ENCODE data around the gene EXOSC7.

EXOSC7 gene

DNA sequence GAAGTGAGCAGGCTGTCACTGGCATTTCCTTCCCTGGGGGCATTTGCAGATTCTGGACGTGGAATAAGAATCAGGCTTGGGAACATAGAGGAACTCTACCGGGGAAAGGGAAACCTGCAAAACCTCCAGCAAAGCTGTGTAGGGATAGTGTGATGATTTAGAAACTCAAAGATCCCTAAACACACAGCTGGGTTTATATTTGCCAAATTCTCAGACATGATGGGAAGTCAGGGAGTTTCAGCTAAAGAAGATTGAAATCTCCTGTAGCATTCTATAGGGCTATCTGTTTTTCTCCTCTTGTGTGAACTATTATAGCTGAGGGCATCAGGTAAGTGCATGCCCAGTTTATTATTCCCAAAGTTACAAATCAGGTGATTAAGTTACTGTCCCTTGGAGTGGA, 40.9 kb downstream of the EXOSC7 start:
- H3K4me3 ChIP-seq (ENCODE audit: low read depth, low read length) = no peak overlapping the region
- TF ChIP-seq, protein P1, sequence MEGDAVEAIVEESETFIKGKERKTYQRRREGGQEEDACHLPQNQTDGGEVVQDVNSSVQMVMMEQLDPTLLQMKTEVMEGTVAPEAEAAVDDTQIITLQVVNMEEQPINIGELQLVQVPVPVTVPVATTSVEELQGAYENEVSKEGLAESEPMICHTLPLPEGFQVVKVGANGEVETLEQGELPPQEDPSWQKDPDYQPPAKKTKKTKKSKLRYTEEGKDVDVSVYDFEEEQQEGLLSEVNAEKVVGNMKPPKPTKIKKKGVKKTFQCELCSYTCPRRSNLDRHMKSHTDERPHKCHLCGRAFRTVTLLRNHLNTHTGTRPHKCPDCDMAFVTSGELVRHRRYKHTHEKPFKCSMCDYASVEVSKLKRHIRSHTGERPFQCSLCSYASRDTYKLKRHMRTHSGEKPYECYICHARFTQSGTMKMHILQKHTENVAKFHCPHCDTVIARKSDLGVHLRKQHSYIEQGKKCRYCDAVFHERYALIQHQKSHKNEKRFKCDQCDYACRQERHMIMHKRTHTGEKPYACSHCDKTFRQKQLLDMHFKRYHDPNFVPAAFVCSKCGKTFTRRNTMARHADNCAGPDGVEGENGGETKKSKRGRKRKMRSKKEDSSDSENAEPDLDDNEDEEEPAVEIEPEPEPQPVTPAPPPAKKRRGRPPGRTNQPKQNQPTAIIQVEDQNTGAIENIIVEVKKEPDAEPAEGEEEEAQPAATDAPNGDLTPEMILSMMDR (IDR thresholded peaks at IDR 0.05; ENCODE audit: insufficient read depth, low read length, missing control alignments) = no peak
- ChIA-PET POLR2A (no interaction called here), CTCF (interaction anchor here (1.1 kb wide), 1 partner anchor 18 kb away, joined by 3 read pairs; no protein-coding TSS in a partner anchor)
- no peak for DNase-seq (ENCODE audit: low read depth, low spot score)

DNA sequence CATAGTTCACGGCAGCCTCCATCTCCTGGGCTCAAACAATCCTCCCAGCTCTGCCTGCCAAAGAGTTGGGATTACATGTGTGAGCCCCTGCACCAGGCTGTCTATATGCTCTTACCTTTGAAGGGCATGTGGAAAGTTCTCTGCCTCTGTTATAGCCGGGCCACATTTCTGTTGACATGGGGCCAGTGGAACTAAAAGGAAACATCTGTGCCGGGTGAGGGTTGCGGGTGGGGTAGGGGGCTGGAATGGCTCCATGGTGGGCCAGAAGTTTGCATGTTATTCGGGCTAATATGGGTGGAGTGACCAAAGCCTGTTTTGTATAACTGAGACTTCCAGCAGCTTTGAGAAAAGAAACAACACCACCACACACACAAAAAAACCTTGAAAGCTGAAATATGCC, 41.8 kb downstream of the EXOSC7 start:
- no peak for DNase-seq (ENCODE audit: low read depth, low spot score)
- POLR2A ChIA-PET = no interaction called here
- CTCF ChIA-PET = interaction anchor here (1.1 kb wide), 1 partner anchor 17 kb away, joined by 3 read pairs; no protein-coding TSS in a partner anchor
- TF ChIP-seq, protein P1 (IDR thresholded peaks at IDR 0.05; ENCODE audit: insufficient read depth, low read length, missing control alignments) = no peak
- H3K4me3 ChIP-seq (ENCODE audit: low read depth, low read length) = no peak overlapping the region

DNA sequence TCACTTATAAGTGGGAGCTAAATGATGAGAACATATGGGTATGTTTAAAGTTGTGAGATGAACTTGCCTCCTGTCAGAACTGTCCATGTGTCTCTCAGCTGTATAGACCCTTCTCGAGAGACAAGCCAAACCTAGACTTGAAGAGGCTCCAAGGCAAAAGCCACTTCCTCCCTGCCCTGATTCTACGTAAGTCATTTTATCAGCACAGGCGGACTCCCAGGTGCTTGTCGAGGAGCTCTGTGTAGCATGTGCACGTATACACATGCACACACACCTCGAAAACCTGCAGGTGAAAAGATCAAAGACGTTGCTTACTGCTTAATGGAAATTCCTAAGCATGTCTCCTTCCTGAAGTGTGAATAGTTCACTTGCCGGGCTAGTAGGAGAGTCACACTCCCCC, 44.5 kb downstream of the EXOSC7 start:
- no peak for DNase-seq (ENCODE audit: low read depth, low spot score)
- TF ChIP-seq, protein P1 (IDR thresholded peaks at IDR 0.05; ENCODE audit: insufficient read depth, low read length, missing control alignments) = no peak
- no peak overlapping the region for H3K4me3 ChIP-seq (ENCODE audit: low read depth, low read length)
- POLR2A ChIA-PET = no interaction called here
- CTCF ChIA-PET = interaction anchor here (0.6 to 1.6 kb wide), 2 partner anchors 16 to 487 kb away, joined by 3 to 8 read pairs; no protein-coding TSS in a partner anchor

DNA sequence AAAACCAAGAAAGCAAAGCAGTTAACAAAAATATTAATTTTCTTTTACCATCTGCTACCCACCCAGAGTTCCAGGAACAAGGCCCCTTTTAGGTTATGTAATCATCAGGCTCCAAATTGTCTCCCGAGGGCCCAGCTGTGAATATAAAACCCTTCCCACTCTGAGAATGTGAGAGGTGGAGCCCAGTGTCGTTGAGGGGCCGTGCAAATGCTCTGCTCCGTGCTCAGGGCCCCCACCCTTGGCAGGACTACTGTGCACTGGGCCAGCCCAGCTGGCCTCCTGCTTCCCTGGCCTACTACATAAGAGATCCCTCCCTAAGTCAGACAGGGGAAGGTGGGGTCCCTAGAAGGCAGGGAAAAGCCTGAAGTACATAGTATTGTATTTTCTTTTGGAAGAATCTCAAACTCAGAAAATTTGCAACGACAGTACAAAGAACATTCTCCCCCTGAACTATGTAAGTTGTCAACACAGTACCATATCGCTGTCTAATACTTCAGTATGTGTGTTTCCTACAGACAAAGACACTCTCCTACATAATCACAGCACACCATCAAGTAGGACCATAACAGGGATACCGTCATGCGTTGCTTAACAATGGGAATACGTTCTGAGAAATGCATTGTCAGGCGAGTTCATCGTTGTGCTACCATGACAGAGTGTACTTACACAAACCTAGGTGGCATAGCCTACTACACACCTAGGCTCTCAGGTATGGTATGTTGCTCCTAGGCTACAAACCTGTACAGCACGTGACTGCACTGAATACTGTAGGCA, 45.7 kb downstream of the EXOSC7 start:
- ChIA-PET POLR2A (interaction anchor here (1.2 kb wide), 1 partner anchor 9 kb away, joined by 3 read pairs; no protein-coding TSS in a partner anchor), CTCF (interaction anchor here (1.2 to 1.6 kb wide), 3 partner anchors 15 to 16 kb away, joined by 4 to 8 read pairs (median 7); no protein-coding TSS in a partner anchor)
- TF ChIP-seq, protein P1 (IDR thresholded peaks at IDR 0.05; ENCODE audit: insufficient read depth, low read length, missing control alignments) = no peak
- DNase-seq (ENCODE audit: low read depth, low spot score) = no peak
- H3K4me3 ChIP-seq (ENCODE audit: low read depth, low read length) = no peak overlapping the region

DNA sequence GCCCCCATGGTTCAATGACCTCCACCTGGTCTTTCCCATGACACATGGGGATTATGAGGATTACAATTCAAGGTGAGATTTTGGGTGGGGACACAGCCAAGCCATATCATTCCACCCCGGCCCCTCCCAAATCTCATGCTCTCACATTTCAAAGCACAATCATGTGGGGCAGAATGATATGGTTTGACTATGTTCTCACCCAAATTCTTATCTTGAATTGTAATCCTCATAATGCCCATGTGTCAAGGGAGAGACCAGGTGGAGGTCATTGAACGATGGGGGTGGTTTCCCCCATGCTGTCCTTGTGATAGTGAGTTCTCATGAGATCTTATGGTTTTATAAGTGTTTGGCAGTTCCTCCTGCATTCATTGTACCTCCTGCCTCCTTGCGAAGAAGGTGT, 47.6 kb downstream of the EXOSC7 start:
- ChIA-PET CTCF (interaction anchor here (1.2 to 1.5 kb wide), 2 partner anchors 15 to 31 kb away, joined by 4 to 6 read pairs; no protein-coding TSS in a partner anchor), POLR2A (no interaction called here)
- no peak for DNase-seq (ENCODE audit: low read depth, low spot score)
- TF ChIP-seq, protein P1 (IDR thresholded peaks at IDR 0.05; ENCODE audit: insufficient read depth, low read length, missing control alignments) = no peak
- H3K4me3 ChIP-seq (ENCODE audit: low read depth, low read length) = no peak overlapping the region

DNA sequence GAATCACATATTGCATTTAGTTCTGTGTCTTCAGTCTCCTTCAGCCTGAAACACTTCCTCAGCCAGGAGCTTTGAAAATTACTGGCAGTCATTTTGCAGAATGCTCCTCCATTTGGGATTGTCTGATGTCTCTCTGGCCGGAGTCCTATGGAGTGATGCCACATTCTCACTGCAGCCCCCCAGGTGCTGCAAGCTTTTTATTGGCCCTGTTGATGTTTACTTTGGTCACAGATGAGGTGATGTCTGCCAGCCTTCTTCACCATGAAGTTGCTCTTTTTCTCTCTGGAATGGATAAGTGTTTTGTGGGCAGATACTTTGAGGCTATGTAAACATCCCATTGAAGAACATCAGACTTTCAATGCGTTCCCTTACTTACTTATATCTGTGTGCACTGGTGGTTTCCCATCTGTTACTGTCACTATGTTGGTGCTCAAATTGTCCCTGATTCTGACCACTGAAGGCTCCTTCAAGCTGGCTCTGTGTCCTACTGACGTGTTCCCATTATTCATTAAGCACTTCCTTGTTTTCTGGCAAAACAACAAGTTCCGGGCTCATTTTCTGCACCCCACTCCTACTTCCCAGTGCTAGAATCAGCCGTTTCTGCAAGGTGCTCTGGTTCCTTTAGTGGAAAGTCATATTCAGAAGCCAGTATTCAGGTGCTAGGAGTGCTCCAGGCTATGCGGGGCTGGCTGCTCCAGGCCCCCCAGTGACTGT, 48.7 kb downstream of the EXOSC7 start:
- TF ChIP-seq, protein P1 (IDR thresholded peaks at IDR 0.05; ENCODE audit: insufficient read depth, low read length, missing control alignments) = no peak
- DNase-seq (ENCODE audit: low read depth, low spot score) = no peak
- ChIA-PET POLR2A (no interaction called here), CTCF (no interaction called here)
- no peak overlapping the region for H3K4me3 ChIP-seq (ENCODE audit: low read depth, low read length)

Data from AG04449 (cell line).